HG02798 (cell line): ENCODE results near the gene SUGCT.

ENCODE experiments used
- ATAC-seq: cut with Tn5 transposase; IDR thresholded peaks from one replicate; pipeline ENCODE4 v1.9.1; 2021; ENCODE audit warnings: mild to moderate bottlenecking; ENCODE audit not compliant: unreplicated experiment, poor library complexity

SUGCT gene

GRCh38 chr7:40827222-40828085 lies 692.6 kb downstream of the SUGCT start:
- no peak for ATAC-seq

- ATAC-seq = no peak
These were observed 694.1 kb downstream of the SUGCT start for GRCh38 chr7:40828686-40829600.

DNA sequence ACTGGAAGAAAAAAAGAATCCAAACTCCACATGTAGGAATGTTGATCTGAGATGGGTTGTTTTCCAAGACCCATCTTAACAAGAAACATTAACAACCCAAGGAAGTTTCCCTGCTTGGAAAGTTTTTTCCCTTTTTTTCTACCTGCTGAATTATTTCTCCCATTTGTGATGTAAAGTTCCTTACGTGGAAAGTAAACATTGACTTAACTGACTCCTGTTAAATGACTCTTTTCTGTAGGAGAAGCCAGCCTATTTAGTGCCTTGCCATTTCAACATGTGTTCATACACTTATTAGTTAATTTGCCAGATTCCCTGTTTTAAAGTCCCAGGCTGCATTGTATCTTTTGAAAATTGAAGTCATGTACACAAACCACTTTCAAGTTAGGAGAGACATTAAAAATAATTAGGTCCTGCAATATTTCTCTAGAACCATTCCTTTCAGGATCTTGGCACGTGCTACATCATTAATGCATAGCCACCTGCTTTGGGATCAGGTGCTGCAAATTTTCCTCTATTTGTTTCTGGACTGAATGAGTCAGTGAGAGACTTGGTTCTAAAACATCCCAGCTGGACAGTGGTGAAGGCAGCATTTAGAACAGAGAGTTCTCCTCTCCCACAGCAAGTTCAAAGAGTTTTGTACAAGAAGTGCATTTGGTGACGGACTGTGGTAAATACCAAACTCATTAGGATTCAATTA lies 698.5 kb downstream of the SUGCT start:
- ATAC-seq = no peak

GRCh38 chr7:40833888-40834234 lies 699.1 kb downstream of the SUGCT start:
- no peak for ATAC-seq

DNA sequence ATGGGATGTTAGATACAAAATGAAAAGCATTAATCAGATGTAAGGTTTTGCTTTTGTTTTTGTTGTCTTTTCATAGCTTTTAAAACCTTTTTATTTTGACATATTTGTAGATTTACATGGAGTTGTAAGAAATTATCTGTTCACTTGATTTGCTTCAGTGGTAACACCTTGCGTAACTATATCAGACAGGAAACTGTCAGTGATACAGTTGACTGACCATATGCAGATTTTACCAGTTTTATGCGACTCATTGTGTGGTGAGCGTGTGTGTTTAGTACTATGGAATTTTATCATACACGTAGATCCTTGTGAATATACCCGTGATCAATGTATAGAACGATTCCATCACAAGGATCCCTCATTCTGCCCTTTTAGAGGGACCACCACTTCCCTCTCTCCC lies 701.4 kb downstream of the SUGCT start:
- ATAC-seq = no peak

GRCh38 chr7:40839881-40840280 lies 705.1 kb downstream of the SUGCT start:
- ATAC-seq = no peak

DNA sequence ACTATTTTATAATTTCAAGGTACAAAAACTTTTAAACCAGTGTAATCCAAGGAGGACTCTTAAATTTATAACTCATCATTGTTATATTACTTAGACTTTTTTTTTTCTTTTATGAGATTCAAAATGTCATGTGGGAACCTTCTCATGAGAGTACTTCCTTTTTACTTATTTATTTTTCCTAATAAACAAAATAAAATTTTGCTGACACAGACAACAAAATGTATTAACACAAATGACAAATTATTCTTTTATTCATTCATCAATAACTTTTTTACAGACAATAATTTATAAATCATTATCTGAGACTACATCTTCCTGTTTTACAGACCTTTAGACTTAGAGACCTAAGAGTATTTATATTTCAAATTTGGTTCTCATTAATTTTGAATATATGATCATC lies 706.2 kb downstream of the SUGCT start:
- no peak for ATAC-seq

DNA sequence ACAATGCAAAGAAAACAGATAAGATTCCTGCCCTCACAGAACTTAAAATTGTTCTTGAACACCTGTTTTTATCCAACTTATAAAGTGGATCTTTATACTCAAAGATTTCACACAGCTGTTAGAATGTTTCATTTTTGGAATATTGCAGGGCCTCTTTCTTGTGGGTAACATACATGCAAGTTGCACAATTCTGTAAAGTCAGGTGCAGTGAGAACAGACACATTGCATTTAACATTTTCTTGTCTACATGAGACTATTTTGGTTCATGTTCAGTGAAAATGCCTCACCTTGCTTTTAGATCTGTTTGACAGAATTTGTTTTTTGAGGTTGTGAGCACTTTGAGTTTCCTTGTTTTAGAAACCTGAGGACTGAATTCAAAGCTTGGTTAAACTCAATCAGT lies 707.8 kb downstream of the SUGCT start:
- ATAC-seq = no peak

GRCh38 chr7:40843338-40843985 lies 708.7 kb downstream of the SUGCT start:
- no peak for ATAC-seq

DNA sequence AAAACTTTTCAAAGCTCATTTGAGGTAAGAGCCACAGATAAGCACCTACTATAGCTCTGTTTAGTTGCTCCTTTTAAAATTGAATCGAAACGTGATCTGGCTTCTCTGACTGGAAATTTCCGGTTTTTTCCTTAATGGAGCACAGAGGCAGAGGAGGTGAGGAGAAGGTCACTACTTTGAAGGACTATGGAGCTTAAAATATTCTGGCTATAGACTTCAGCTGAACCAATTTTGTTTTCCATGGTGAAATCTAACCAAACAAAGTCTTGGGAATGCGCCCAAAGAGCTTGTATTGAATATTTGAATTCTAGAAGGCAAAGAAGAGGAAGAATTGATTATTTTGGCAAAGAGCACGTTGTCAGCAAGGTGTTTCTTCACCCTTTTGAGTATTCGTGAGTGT lies 711.1 kb downstream of the SUGCT start:
- ATAC-seq = no peak

GRCh38 chr7:40847921-40848320 lies 713.1 kb downstream of the SUGCT start:
- no peak for ATAC-seq

DNA sequence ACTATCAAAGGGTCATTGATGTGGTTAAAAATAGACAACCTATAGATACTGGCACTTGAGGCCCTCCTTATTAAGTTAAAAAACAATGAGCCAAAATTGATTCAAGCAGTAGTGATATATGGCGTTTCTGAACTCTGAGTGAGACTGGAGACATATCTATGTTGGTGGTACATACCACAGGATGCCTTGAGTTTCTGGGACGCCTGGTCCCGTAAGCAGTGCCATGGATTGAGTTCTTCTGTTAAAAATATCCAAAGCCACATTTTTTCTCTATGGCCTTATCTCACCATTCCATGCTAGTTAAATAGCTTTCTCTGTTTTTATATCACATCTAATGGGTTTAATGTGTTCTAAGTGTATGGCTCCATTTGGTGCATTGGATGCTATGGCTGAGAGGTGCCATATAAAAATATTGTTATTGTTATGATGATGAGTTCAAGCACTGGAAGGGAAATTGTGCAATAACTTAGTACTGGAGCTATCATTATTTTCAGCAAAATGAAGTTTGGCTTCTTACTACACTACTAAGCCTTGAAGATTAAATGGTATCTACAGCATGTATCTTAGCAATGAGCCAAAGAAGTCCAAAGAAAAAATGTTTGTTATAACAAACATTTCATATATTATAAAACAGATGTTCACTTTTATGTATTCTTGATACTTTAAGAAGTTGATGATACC lies 713.9 kb downstream of the SUGCT start:
- no peak for ATAC-seq

DNA sequence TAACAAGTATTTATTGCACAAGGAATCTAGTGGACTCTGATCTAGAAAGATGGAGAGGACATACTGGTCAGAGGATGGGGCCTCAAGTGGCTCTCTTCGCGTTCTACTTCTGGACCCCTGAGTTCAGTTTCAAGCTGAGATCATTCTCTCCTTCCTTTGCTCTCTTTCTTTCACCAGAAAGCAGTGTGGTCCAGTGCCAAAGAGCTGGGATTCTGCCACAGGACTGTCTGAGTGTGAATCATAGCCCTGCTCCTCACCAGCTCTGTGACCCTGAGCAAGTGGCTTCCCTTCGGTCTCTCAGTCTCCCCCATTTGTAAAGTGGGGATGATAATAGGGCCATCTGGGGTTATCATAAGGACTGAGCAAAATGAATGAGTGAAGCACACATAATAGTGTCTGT lies 715.2 kb downstream of the SUGCT start:
- no peak for ATAC-seq

DNA sequence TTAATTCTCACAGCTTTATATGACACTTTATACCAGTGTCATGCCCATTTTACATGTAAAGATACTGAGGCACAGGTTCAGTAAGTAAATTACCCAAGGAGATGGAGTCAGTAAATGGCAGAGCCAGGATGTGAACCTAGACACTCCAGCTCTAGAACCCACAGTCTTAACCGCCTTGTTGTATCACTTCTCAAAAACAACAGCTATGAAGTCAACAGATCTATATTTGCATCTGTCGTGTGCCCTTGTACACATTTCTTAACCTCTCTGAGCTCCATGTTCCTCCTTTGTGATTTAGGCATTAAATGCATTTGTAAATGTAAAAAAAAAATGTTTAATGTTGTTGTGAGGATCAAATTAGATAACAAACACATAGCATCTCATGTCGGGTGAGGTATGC lies 716.2 kb downstream of the SUGCT start:
- no peak for ATAC-seq

- no peak for ATAC-seq
These were observed 724.3 kb downstream of the SUGCT start for GRCh38 chr7:40859076-40859475.

- no peak for ATAC-seq
These were observed 725.2 kb downstream of the SUGCT start for GRCh38 chr7:40859965-40860543.

DNA sequence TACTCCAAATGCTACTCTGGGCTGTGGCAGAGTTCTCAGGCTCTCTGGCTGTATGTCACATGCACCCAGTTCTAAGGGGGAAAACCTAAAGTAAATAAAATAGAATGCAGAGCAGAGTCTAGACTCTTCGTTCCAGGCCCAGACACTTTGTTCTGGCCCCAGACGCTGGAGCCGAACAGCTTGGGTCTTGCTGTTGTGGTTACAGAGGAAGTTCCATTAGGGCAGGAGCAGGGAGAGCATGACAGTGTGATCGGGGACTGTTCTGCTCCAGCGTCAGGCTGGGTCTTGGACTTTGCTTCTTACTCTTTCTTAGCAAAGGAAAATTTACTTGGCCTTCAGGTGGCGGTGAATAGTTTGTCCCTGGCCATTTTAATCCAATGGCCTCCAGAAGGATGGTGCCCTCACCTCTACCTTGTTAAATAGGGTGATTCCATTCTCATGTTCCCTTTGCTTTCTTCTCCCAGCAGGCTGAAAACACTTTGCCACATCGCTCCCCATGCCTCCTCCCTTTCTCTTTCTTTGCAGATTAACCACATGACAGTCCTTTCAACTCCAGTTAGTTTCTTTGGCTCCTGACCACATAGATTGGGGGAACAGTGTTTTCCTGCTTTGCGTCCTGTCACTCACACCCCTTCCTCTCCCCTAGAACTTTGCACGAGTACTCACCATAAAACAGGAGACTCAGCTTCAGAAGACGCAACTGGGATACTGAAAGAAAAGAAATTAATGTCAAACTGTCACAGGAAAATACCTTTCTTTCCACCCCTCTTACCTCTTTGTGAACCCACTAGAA lies 730.8 kb downstream of the SUGCT start:
- ATAC-seq = no peak

GRCh38 chr7:40866601-40867000 lies 731.8 kb downstream of the SUGCT start:
- ATAC-seq = no peak

- ATAC-seq = no peak
These were observed 735.3 kb downstream of the SUGCT start for GRCh38 chr7:40870108-40870507.
